ENCODE results near the gene RPL35.

RPL35 gene

DNA sequence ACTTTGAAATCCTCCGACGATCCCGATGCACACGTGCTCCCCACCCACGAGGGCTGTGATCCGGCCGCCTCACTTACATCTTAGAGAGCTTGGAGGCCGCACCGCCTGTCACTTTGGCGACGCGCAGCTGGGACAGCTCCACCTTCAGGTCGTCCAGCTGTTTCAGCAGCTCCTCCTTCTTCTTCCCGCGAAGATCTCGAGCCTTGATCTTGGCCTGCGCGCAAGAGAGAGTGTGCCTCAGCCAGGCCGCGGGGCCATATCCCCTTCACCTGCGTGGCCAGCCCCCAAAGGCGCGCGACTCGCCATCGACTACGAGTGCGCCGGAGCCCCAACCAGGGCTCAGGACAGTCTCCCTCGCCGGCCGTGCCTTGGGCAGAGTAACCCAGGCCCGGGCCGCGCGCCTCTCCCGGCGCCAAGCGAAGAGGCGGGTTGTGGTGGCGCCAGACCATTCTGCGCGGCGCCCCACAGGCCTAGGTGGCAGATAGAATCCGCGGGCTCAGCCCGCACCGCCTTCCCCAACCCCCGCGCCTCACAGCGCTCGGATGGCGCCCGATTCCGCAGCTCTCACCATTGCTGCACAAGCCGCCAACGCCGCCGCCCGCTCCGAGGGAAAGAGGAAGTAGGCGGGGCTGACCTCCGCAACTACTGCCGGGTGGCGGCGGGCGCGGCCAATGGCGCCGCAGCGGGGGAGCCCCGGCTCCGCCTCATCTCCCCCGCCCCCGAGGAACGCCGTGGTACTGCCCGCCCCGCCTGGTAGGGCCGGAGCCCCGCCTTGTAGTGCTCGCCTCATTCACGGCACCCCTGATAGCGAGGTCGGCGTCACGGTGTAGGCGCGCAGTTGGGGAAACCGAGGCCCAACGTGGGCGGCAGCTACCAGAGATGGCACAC, at the start of gene RPL35, which contains the start of gene ARPC5L:
TSS of gene RPL35 (minus strand) at position 616 of the 888 bp plus-strand sequence. CDS start at position 571, 45 bp downstream.
TSS of gene ARPC5L (plus strand) at position 789 of the 888 bp plus-strand sequence. CDS start 7,161 bp downstream, outside the sequence.
- peak; percentile 84 for DNase-seq

DNA sequence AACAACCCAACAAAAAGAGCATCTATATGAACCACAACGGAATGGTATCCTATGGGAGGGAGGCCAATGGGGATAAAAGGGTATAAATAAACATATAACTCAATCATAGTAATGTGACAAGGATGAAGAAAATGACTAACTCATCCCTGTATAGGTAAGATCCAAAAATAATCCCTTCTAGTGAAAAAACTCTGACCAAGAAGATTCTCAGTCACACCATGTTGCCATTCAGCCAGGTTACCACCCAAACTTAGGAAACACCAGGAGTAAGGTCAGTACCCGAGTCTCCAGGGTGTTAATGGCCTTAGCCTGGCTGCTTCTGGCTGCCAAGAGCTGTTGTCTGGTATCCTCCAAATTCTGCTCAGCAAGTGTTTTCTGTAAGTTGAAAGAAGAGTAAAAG, 46.3 kb upstream of the RPL35 start:
- no peak for DNase-seq

DNA sequence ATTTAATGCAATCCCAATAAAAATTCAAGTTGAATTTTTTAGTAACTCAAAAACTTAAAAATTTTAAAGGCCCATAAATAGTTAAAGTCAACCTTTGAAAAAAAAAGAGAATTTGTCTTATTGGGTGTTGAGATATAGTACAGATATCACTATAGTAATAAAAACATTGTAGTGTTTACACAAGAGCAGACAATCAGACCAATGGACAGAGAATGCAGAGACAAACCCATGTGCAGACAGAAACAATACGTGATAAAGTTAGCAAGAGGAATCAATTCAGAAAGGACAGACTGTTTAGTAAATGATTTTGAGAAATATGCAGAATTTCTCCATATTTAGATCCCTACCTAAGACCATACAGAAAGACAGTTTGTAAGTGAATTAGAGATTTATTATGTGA, 45.2 kb upstream of the RPL35 start:
- no peak for DNase-seq

DNA sequence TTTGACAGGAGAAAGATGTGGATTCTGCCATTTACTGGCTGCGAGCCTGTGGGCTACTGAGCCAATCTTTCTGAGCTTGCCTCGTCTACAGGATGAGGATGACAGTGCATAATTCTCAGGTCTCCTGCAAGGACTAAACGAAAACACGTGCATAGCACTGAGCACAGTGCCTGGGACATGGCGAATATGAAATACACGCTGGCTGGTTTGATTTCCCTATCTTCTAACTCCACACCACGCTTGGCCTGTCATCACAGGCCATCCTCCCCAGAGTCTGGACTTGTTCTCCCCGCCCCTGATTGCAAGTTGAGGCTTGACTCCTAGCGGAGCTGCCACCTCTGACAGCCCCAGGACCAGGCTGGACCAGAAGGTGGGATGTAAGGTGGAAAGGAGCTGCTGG, 38.1 kb upstream of the RPL35 start:
- DNase-seq, result no peak

DNA sequence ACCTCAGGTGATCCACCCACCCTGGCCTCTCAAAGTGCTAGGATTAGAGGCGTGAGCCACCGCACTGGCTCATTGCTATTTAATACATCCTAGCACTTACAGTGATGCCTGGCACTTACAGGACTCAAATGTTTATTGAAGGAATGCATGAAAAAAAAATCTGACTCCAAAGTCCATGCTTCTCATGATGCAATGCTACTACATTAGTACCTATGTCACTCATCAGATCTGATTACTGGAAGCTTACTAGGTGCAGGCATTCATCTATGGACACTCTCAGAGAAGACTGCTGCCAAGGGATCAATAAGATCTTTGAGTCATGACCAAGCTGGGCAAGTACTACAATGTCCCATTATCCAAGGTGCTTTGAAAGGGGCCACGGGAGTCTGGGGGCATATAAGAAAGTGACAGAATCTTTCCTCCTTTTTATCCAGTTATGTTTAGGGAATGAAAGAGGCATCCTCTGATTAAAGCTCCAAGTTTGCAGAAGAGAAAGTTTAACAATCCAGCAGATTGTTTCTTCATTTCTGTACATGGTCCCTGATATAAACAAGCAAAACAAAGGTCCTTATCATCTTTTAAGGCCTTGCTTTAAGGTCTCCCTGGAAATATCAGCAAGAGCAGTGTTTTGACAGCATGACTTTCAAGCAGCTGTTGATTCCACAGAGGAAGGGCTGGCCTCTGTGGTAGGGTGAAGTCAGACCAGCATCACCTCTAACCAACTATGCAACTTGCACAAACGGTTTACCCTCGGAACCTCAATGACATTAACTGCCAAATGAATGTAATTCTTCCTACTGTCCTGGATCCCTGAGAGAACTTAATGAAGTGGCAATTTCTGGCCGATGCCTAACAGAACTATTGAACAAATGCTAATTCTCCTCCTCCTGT, 36.1 kb upstream of the RPL35 start:
- no peak for DNase-seq

DNA sequence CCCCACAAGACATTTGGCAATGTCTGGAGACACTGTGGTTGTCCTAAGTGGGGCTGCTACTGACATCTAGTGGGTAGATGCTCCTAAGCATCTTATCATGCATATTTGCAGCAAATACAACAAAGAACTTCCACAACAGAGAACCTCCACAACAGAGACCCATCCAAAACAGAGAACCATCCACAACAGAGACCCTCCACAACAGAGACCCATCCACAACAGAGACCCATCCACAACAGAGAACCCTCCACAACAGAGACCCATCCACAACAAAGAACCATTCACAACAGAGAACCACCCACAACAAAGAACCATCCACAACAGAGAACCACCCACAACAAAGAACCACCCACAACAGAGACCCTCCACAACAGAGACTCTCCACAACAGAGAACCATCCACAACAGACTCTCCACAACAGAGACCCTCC, 33.0 kb upstream of the RPL35 start:
- no peak for DNase-seq

DNA sequence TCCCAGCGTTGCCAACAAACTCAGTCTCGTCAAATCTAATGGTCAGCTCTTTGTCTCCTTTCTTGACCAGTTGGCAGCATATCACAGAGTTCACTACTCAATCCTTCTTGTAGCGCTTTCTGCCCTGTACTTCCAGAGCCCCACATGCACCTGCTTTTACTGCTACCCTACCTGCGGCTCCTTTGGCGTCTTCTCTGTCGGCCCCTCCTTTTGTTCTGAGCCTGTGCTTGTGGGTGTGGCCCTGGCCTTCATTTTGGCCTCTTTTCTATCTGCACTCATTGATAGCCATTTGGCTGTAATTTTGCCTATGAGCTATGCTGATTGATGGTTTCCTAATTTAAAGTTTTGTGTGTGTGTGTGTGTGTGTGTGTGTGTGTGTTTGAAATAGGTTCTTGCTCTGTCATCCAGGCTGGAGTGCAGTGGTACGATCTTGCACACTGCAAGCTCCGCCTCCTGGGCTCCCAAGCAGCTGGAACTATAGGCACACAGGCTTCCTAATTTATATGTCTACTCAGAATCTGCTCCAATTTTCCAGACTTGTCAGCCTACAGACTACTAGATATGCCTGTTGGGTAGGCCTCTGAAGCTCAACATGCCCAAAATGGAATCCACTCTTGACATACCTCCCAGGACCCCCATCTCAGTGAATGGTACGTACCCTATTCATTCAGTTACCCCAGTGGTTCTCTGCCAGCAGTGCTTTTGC, 32.4 kb upstream of the RPL35 start:
- no peak for DNase-seq

DNA sequence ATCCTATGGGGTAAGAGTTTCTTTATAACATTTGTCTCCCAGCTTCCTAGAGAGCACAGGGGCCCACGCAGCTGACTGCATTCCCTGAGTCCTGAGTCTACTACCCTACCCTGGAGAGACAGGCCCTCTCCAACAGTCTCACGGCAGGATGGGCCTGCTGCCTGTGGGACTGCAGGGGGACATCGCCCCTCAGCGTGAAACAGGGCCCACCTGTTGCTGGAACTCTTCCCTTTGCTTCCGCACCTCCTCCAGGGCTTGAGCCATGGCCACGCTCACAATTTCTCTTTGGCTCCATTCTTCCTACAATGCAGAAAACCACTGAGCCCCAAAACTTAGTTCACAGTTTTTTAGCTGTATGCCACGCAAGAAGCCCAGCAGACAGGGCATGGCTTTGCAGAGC, 28.4 kb upstream of the RPL35 start:
- no peak for DNase-seq

DNA sequence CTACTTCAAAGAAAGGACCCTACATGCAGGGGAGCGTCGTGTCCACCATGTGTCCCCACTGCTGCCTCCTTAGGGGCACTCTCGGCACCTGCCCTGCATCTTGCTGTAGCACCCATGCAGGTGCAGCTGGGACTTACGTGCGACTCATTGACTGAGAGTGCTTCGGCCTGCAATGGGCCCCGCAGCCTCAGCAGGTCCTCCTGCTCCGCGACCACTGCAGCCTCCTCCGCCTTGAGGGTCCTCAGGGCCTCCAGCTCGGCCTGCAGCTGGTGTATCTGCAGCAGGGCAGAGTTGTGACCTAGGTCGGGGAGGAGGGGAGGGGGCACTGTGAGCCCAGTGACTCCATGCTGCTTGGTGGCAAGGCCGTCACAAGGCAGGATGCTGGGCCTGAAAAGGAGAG, 27.2 kb upstream of the RPL35 start:
- DNase-seq, result no peak

DNA sequence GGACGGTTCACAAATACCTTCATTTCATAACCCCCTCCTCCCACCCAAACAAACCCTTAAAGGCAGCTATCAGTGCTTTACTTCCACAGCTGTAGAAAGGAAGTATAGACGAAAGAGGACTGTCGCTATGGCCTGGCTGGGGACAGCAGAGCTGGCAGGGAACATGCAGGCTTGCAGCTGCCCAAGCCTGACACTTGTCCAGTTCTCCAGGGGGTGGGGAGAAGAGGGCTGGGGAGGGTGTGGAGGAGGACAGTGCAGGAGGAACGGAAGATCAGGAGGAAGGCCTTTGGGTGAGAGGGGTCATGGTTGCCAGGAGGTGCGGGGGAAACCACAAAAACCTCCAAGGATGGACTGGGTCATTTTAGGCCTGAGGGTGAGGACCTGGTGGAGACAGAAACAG, 26.1 kb upstream of the RPL35 start:
- DNase-seq, result no peak

DNA sequence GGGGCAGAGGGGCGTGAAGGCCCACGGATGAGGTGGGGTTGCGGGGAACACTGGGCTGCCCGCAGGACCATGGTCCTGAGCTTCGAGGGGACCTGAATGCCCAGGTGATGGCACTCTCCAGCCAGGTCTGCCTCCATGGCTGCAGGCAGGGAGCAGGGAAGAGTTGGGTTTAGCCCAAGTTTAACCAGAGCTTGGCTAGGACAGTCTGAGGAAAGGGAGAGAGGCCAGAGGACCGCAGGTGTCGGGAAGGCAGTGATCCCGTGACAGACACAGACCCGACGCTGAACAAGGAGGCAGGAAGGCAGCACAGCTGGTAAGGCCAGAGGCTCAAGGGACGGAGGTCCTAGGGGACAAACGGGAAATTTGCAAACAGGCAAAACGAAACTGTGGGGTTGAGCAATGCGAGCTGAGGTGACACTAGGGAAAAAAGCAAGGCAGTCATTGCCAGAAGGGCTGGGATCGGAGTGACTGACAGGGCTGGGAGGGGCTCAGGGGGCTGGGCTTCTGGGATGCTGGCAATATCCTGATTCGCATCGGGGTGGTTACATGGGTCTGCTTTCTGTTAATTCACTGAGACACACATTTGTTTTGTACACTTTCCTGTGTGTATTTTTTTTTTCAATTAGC, 25.2 kb upstream of the RPL35 start:
- DNase-seq, result no peak

DNA sequence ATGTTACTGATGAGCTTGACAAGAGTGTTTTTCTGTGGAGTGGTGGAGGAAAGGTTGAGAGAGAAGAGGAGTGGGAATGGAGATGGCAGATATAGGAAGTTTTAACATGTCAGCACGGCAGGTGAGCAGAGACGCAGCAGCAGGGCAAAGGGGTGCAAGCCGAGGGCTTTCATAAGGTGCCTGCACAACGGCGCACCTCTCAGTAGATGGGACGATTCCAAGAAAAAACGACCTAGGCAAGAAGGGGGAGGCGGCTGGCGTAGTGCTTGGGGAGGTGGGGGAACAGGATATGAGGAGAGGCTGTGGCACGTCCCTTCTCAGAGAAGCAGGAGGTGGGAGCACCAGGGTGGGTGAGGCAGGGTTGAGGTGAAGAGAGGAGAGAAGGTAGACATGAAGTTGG, 24.7 kb upstream of the RPL35 start:
- no peak for DNase-seq

DNA sequence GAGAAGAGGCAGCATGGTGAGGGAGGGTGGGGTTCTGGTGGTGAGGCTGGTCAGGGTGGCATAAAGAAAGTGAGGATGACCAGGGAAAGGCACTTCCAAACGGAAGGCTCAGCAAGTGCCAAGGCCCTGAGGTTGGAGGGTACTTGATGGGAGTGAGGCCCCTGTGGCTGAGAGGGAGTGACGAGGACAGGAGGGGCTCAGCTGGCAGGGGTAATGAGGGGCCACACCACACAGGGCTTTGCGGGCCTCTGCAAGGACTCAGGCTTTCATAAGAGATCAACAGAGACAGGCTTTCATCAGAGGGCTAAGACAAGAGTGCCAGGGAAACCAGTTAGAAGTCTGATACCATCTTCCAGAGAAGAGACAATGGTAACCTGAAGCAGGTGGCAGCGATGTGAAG, 23.8 kb upstream of the RPL35 start:
- no peak for DNase-seq

DNA sequence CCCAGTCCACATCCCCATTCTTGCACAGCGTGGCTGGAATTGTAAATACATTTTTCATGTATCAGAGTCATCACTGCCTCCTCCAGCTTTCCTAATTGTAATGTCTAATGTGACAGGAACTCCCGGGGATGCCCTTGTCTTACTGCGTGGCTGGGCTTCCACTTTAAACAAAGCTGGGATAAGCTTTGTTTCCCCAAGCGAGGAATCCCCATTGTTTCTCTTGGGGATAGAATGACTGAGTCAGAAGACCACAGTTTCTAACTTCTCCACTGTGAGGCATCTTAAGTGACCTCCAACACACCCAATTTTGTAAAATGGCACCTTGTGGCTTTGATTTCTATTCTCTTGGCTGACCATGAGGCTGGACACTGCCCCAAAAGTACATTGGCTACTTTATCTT, 22.6 kb upstream of the RPL35 start:
- no peak for DNase-seq

DNA sequence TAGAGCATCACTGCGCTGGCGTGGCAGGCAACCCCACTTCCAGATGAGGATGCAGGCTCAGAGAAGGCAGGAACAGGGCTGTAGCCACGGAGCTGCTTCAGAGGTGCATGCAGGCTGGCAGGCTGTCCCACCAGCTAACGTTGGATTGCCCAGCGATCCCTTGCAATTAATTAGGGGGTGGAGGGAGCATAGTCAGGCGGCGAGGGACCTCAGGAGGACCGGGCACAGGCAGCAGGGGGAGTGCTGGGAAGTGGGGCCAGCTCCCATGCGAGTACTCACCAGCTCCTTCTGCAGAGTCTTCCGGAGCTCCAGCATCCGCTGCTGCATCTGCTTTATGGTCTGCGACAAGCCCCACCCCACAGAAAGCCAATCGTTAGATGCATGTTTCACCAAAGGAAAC, 20.5 kb upstream of the RPL35 start:
- DNase-seq, result no peak

DNA sequence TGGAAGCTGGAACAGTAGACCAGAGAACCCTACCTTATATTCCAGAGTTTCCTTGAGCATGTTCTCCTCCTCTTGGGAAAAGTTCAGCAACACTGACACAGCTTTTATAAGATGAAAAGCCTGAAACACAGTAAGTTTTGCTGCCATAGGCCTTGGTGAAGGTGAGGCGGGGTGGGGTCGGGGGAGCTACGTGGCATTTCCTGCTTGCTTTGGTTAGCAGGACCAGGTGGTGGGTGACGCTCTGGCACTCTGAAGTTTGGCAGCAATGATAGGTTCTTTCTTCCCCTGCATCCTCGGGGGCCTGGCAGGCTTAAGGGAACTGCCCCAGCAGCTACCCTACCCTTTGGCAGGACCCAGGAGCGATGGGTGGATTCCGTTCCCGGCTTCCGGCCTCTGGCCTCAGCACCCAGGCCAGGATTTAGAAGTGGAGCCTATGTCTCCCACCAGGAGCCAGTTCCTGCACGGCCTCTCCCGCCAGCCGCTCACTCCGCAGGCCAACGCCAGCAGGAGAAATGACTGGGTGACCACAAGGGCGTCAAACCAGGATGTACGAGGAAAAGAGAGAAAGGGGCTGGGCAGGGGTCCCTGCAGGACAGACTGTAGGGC, 19.5 kb upstream of the RPL35 start:
- no peak for DNase-seq

DNA sequence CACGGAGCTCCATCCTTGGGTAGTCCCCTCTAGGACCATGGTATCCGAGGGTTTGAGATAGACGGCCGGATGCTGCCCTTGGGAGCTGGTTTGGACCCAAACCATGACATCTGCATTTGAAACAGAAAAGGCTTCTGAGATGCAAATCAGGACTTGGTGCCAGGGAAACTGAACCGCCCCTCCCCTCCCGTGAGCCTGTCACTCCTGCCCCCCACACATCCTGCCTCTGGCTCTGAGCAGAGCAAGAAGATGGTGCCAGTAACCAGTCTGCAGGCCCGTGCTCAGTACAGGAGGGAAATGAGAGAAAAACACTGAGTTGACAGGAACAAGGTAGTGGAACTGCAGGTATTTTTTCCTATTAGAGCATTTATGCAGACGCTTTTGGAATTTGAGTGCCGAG, 18.7 kb upstream of the RPL35 start:
- no peak for DNase-seq

DNA sequence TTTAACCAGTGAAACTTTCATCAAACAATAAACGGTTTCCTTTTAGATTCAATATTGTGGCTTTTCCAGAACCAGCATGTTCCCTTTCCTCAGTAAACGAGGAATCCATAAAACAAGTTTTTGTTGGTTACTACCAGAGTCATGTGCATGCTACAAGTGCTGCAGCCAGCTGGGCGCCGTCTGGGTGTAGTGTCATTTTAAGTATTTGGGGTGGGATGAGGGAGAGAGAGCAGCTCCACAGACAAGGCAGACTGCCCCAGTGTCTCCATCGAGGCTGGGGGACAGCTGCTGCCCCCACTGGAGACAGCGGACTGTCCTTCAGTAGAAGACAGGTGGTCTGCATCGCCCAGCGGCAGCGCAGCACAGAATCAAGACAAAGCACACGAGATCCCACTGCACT, 17.5 kb upstream of the RPL35 start:
- no peak for DNase-seq

DNA sequence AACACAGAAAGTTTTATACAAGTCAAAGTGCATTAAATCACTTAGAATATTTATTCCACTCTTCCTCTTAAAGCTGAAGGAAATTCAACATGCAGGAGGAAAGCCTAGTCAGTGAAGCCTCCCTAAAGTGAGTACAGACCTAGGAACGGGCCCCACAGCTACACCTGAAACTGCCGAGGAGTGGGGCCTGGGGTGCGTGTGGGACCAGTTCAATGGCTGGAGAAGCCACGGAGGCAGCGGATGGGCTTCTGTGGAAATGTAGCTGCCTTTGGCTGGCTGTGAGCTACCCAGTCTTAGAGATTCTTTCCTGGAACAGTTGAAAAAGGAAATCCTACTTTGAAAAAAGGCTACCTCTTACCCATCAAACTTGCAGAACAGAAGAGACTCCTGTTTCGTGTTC, 16.8 kb upstream of the RPL35 start:
- no peak for DNase-seq

DNA sequence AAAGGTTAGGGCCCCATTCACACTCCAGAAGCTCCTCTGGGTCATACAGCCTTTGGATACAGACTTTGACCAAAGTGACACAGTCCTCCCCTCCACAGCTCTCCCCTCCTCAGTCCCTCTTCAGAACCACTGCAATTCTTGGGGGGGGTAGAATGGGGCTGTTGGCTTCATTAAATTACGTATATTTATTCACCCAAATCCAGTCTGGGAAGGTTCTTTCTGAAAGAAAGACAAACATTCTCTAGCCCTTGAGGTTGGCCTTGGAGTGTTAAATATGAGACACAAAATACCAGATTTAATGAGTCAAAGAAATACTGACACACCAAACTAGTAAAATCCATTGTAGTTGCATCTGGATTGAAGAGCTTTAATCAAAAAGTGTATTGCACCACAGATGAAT, 16.3 kb upstream of the RPL35 start:
- no peak for DNase-seq

DNA sequence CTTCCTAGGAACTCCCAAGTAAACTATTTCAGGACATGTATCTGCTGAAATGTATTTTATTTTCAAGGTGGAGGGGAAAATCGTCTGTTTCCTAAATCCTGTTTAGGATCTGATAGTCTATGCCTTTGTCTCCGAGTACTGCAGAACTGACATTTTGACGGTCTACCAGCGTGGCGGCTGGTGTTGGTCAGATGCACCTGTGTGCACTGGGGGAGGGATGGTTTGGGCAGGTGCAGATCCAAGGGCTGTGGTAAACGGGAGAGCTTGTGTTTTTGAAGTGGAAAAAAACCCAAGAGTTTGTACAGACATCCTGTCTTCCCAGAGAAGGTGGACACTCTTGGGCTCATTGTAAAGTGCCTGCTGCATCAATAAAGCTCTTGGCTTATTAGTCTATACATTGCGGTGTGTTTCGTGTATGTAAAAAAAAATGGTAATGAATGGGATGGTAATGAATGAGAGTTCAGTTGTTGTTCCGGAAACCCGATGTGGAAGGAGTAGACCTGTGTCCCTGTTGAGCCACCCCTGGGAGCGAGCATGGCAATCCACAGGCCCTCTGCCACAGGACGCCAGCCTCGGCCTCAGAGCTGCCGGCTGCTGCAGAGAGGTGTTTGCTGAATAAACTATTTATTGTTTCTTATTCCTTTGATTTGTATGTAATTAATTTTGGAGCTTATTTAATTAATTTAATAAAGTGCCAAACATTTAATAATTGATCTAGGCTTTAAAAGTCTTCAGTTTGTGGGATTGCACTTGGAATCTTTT, 15.4 kb upstream of the RPL35 start:
- no peak for DNase-seq

DNA sequence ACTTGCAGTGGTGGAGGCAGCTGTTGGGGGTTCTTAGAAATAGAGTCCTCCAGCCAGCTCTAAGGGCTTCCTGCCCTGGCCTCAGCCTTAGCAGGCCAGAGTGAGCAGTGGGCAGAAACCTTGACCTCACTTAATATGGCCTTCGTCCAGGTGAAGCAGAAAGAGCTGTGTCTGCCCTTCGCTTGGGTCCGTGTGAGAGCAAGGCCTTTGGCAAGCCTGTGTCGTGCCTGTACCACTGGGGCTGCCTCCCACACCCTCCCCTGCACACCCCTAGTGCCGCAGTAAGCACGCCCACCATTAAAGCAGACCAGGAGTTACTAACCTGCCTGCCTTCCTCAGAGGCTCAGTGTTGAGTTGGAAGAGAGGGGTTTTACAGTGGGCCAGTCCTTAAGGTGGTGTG, 13.7 kb upstream of the RPL35 start:
- DNase-seq, result no peak

Data from NCI-H2227 treated with DMSO at 0.1 percent for 48 hours (cell line).